ENCODE measurements around the gene SOX12. TPM values are rescaled to one million over a fixed set of nuclear protein-coding genes. Genes with fewer than 3 reads are reported as not detected.

Gene SOX12
- total RNA-seq, 1 donor from 2014 or later: 43.4 TPM

DNA sequence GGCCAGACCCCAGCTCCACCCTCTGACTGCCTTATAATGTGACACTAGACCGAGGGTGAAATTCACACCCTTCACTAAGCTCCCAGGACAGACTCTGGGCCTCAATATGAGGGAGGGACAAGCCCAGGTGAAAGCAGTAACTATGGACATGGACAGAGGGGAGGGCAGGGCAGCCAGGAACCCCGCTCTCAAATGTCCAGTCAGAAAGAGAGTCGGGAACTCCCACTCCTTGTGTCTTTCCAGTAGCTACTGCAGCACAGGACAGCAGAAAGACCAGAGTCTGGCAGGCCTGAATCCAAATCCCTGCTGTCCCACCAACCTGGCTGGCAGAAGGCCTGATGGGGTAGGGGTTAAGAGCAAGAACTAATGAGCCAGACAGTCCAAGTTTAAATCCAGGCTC is 41.2 kb upstream of the SOX12 start:
- Histone ChIP-seq H3K27me3 (ENCODE audit: insufficient read depth, low read length) (no peaks in the 10 kb centered on the region), H3K9me3 (ENCODE audit: insufficient read depth, low read depth, low read length) (no peaks in the 10 kb centered on the region), H3K4me3 (ENCODE audit: insufficient read depth, low read depth, low read length) (no peak overlapping the region), H4K20me1 (ENCODE audit: insufficient read depth, low read length) (no peaks in the 10 kb centered on the region), H3K79me2 (ENCODE audit: insufficient read depth, low read length) (peaks cover under 1% of the 10 kb centered on the region), H3K4me1 (ENCODE audit: insufficient read depth, low read length) (no peaks in the 10 kb centered on the region), H3K36me3 (ENCODE audit: insufficient read depth, low read length) (no peaks in the 10 kb centered on the region), H3K4me2 (ENCODE audit: low read length) (no peak overlapping the region), H3K9ac (ENCODE audit: low read length) (no peak overlapping the region), H2AFZ (ENCODE audit: low read depth, low read length) (no peak overlapping the region), H3K27ac (ENCODE audit: low read depth, low read length) (no peak overlapping the region)
- H3K4me3 Mint-ChIP-seq (ENCODE audit: unreplicated experiment): no peak overlapping the region
- no peaks in the 10 kb centered on the region for H3K36me3 Mint-ChIP-seq (ENCODE audit: low read depth, unreplicated experiment)
- no peaks in the 10 kb centered on the region for H3K9me3 Mint-ChIP-seq (ENCODE audit: unreplicated experiment)
- FAIRE-seq (no peak), DNase-seq (ENCODE audit: low read depth) (no peak)
- H3K27ac Mint-ChIP-seq (ENCODE audit: unreplicated experiment): no peak overlapping the region
- H3K27me3 Mint-ChIP-seq (ENCODE audit: low read depth, unreplicated experiment): no peaks in the 10 kb centered on the region
- TF ChIP-seq EZH2 (IDR thresholded peaks at IDR 0.05; ENCODE audit: insufficient read depth, low read length): no peak
- TF ChIP-seq, protein P1, sequence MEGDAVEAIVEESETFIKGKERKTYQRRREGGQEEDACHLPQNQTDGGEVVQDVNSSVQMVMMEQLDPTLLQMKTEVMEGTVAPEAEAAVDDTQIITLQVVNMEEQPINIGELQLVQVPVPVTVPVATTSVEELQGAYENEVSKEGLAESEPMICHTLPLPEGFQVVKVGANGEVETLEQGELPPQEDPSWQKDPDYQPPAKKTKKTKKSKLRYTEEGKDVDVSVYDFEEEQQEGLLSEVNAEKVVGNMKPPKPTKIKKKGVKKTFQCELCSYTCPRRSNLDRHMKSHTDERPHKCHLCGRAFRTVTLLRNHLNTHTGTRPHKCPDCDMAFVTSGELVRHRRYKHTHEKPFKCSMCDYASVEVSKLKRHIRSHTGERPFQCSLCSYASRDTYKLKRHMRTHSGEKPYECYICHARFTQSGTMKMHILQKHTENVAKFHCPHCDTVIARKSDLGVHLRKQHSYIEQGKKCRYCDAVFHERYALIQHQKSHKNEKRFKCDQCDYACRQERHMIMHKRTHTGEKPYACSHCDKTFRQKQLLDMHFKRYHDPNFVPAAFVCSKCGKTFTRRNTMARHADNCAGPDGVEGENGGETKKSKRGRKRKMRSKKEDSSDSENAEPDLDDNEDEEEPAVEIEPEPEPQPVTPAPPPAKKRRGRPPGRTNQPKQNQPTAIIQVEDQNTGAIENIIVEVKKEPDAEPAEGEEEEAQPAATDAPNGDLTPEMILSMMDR (IDR thresholded peaks at IDR 0.05; ENCODE audit: insufficient read depth, low read depth, low read length): no peak
- H3K4me1 Mint-ChIP-seq (ENCODE audit: low read depth, unreplicated experiment): no peaks in the 10 kb centered on the region

DNA sequence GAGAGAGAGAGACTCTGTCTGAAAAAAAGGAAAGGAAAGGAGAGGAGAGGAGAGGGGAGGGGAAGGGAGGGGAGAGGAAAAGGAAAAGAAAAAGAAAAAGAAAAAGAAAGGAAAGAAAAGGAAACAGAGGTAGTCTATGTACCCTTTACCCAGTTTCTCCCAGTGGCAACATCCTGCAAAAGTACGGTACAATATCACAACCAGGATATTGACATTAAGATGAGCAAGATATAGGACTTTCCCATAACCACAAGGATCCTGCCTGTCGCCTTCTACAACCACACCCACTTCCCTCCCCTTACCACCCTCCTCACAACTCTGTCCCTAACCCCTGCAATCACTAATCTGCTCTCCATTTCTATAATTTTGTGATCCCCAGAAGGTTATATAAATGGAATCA is 38.8 kb upstream of the SOX12 start:
- no peak overlapping the region for H3K4me3 ChIP-seq (ENCODE audit: insufficient read depth, low read depth, low read length)
- Mint-ChIP-seq H3K9me3 (ENCODE audit: unreplicated experiment) (no peaks in the 10 kb centered on the region), H3K4me3 (ENCODE audit: unreplicated experiment) (no peak overlapping the region), H3K36me3 (ENCODE audit: low read depth, unreplicated experiment) (no peaks in the 10 kb centered on the region), H3K27ac (ENCODE audit: unreplicated experiment) (no peak overlapping the region), H3K27me3 (ENCODE audit: low read depth, unreplicated experiment) (no peaks in the 10 kb centered on the region), H3K4me1 (ENCODE audit: low read depth, unreplicated experiment) (peaks cover 2% of the 10 kb centered on the region)
- peaks cover 15% of the 10 kb centered on the region for H3K4me1 ChIP-seq (ENCODE audit: insufficient read depth, low read length)
- DNase-seq (ENCODE audit: low read depth) (no peak), FAIRE-seq (no peak)
- no peak overlapping the region for H3K27ac ChIP-seq (ENCODE audit: low read depth, low read length)
- H4K20me1 ChIP-seq (ENCODE audit: insufficient read depth, low read length): no peaks in the 10 kb centered on the region
- peaks cover 10% of the 10 kb centered on the region for H3K79me2 ChIP-seq (ENCODE audit: insufficient read depth, low read length)
- H3K36me3 ChIP-seq (ENCODE audit: insufficient read depth, low read length): no peaks in the 10 kb centered on the region
- H3K27me3 ChIP-seq (ENCODE audit: insufficient read depth, low read length): no peaks in the 10 kb centered on the region
- TF ChIP-seq, protein P1 (IDR thresholded peaks at IDR 0.05; ENCODE audit: insufficient read depth, low read depth, low read length): no peak
- no peak overlapping the region for H3K4me2 ChIP-seq (ENCODE audit: low read length)
- H3K9ac ChIP-seq (ENCODE audit: low read length): no peak overlapping the region
- no peak overlapping the region for H2AFZ ChIP-seq (ENCODE audit: low read depth, low read length)
- H3K9me3 ChIP-seq (ENCODE audit: insufficient read depth, low read depth, low read length): no peaks in the 10 kb centered on the region

DNA sequence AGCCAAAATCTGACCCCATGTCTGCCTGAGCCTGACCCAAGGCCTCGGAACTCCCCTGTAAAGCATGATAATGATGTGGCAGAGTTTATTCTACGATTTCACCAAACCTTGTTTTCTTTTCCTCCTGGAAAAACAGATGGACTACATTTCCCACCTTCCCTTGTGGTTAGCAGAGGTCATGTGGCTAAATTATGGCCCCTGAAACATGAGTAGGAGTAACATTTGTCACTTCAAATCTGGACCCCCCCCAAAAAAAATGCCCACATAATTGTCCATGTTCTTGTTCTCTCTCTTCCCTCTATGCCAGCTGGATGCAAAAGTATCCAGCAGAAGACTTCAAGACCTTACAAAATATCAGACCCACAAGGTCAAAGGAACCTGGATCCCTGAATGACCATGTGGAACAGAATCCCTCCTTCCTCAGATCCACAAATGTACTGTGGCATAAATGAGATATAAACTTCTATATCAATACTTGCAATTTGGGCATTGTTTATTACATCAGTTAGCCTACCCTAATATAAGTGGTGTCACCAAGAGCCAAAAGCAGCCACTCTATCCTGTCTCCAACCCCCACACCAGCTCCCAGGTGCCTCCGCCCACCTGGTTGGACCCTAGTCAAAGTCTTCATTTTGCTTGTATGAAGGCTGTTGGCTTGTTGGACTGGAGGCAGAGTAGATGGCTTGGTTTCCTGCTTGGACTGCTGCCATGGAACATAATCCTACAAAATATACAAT is 36.2 kb upstream of the SOX12 start:
- peak overlapping the region; percentile 85 for H3K4me3 ChIP-seq (ENCODE audit: insufficient read depth, low read depth, low read length)
- peak overlapping the region; percentile 85 for H3K9ac ChIP-seq (ENCODE audit: low read length)
- H3K27ac ChIP-seq (ENCODE audit: low read depth, low read length): no peak overlapping the region
- no peak for FAIRE-seq
- Mint-ChIP-seq H3K36me3 (ENCODE audit: low read depth, unreplicated experiment) (no peaks in the 10 kb centered on the region), H3K27ac (ENCODE audit: unreplicated experiment) (no peak overlapping the region), H3K4me3 (ENCODE audit: unreplicated experiment) (peak overlapping the region; percentile 58), H3K27me3 (ENCODE audit: low read depth, unreplicated experiment) (no peaks in the 10 kb centered on the region), H3K9me3 (ENCODE audit: unreplicated experiment) (no peaks in the 10 kb centered on the region), H3K4me1 (ENCODE audit: low read depth, unreplicated experiment) (peaks cover 2% of the 10 kb centered on the region)
- H3K4me2 ChIP-seq (ENCODE audit: low read length): peak overlapping the region; percentile 93
- H3K79me2 ChIP-seq (ENCODE audit: insufficient read depth, low read length): peaks cover 10% of the 10 kb centered on the region
- peaks cover 20% of the 10 kb centered on the region for H3K4me1 ChIP-seq (ENCODE audit: insufficient read depth, low read length)
- no peak overlapping the region for H2AFZ ChIP-seq (ENCODE audit: low read depth, low read length)
- no peak for TF ChIP-seq EZH2 (IDR thresholded peaks at IDR 0.05; ENCODE audit: insufficient read depth, low read length)
- TF ChIP-seq, protein P1 (IDR thresholded peaks at IDR 0.05; ENCODE audit: insufficient read depth, low read depth, low read length): no peak
- H4K20me1 ChIP-seq (ENCODE audit: insufficient read depth, low read length): no peaks in the 10 kb centered on the region
- no peak for DNase-seq (ENCODE audit: low read depth)
- no peaks in the 10 kb centered on the region for H3K9me3 ChIP-seq (ENCODE audit: insufficient read depth, low read depth, low read length)
- H3K27me3 ChIP-seq (ENCODE audit: insufficient read depth, low read length): no peaks in the 10 kb centered on the region
- H3K36me3 ChIP-seq (ENCODE audit: insufficient read depth, low read length): no peaks in the 10 kb centered on the region

All from astrocyte (in vitro differentiated cells and primary cell).